RCC 7860 (cell line): ENCODE measurements around the gene GPER1.

Source experiments
- DNase-seq: peaks from one replicate; pipeline ENCODE4 v3.0.0-alpha.2; 2015; ENCODE audit warnings: low spot score
- FAIRE-seq: peaks from 2 replicates; lab custom pipeline; 2012; peaks lifted over from hg19 to GRCh38; lab: Jason Lieb, UNC

GPER1 gene

GRCh38 chr7:1086588-1087464 lies 1.1 kb upstream of the GPER1 start:
- DNase-seq (no peak), FAIRE-seq (no peak)

DNA sequence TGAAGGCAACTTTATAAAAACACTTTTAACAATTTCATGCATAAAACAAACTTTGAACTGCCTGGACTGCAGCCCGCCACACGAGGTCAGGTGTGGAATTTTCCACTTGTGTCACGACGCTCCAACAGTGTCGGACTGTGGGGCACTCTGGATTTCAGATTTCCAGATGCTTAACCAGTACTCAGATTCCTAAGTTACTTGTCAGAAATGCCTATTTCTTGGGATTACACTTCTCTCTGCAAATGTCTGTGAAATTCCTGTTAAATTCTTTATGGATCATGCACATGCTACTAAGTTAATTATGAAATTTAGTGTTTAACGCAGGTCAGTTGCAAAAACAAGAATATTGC lies 473 bp upstream of the GPER1 start:
- FAIRE-seq (no peak), DNase-seq (no peak)

- DNase-seq (no peak), FAIRE-seq (no peak)
Observed at GRCh38 chr7:1090236-1090635, 2.3 kb downstream of the GPER1 start.

GRCh38 chr7:1090686-1091643 lies 3.1 kb downstream of the GPER1 start:
- DNase-seq (no peak), FAIRE-seq (no peak)

DNA sequence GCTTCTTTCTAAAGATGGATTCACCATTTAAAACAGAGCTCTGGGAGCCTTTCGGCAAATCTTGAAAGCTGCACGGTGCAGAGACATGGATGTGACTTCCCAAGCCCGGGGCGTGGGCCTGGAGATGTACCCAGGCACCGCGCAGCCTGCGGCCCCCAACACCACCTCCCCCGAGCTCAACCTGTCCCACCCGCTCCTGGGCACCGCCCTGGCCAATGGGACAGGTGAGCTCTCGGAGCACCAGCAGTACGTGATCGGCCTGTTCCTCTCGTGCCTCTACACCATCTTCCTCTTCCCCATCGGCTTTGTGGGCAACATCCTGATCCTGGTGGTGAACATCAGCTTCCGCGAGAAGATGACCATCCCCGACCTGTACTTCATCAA lies 3.7 kb downstream of the GPER1 start:
- DNase-seq: no peak
- no peak for FAIRE-seq

DNA sequence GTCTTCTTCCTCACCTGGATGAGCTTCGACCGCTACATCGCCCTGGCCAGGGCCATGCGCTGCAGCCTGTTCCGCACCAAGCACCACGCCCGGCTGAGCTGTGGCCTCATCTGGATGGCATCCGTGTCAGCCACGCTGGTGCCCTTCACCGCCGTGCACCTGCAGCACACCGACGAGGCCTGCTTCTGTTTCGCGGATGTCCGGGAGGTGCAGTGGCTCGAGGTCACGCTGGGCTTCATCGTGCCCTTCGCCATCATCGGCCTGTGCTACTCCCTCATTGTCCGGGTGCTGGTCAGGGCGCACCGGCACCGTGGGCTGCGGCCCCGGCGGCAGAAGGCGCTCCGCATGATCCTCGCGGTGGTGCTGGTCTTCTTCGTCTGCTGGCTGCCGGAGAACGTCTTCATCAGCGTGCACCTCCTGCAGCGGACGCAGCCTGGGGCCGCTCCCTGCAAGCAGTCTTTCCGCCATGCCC lies 4.3 kb downstream of the GPER1 start:
- DNase-seq (no peak), FAIRE-seq (no peak)

- FAIRE-seq: no peak
Observed at GRCh38 chr7:1092806-1093501, 5.0 kb downstream of the GPER1 start.

GRCh38 chr7:1093502-1093843 lies 5.6 kb downstream of the GPER1 start:
- no peak for DNase-seq
- no peak for FAIRE-seq

More at GRCh38 chr7:1092806-1093501, 5.0 kb downstream of the GPER1 start:
- no peak for DNase-seq

DNA sequence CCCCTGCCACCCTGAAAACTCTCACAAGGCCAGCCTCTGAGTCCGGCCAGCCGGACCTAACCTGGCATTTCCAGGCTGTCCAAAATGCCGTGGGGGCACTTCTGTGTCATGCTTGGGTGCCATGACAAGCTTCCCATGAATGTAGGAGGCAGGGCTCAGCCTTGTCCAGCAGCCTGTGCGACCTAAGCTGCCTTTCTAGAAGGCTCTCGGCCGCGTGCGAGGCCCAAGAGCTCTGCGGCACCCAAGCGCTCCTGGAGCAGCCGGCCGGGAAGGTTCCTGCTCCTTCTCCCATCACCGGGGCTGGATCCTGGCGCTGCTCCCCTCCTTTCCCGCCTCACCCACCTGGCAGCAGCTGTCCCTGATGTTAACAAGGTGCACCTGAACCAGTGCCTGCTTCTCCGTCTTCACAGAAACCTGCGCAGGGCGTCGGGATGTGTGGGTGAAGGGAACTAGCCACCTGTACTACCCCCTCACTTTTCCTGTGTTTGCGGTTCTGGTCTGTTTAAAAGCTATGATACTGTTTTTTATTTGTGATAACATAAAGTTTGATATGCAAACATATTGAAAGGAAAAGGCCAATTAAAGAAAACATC lies 6.1 kb downstream of the GPER1 start:
- FAIRE-seq (no peak), DNase-seq (no peak)

DNA sequence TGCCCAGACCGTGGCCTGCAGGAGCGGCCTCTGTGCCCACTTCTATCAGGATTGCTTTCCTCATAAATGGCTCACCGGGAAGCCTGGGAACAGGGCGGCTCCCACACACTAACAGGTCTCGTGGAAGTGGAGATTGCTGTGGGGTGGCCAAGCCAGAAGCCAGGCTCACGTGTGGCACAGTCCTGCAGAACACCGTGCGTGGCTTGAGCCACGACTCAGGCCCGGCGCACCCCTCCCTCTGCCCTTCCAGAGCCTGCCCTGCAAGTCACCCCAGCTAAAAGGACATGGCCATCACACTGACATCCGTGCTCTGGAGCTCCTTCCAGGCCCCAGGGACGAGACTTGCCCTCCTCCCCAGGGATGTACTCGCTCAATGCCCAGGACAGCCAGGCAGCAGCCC lies 7.0 kb downstream of the GPER1 start:
- FAIRE-seq: no peak
- no peak for DNase-seq

GRCh38 chr7:1095621-1096155 lies 7.8 kb downstream of the GPER1 start:
- no peak for FAIRE-seq
- DNase-seq: no peak

- DNase-seq (no peak), FAIRE-seq (no peak)
Observed at GRCh38 chr7:1096156-1097119, 8.5 kb downstream of the GPER1 start.

GRCh38 chr7:1097120-1097504 lies 9.2 kb downstream of the GPER1 start:
- no peak for FAIRE-seq
- DNase-seq: no peak

- FAIRE-seq (no peak), DNase-seq (no peak)
Observed at GRCh38 chr7:1098243-1099153, 10.6 kb downstream of the GPER1 start.

- no peak for FAIRE-seq
- DNase-seq: no peak
Observed at GRCh38 chr7:1099154-1099542, 11.2 kb downstream of the GPER1 start.

- no peak for FAIRE-seq
- DNase-seq: no peak
Observed at GRCh38 chr7:1099637-1100036, 11.7 kb downstream of the GPER1 start.

DNA sequence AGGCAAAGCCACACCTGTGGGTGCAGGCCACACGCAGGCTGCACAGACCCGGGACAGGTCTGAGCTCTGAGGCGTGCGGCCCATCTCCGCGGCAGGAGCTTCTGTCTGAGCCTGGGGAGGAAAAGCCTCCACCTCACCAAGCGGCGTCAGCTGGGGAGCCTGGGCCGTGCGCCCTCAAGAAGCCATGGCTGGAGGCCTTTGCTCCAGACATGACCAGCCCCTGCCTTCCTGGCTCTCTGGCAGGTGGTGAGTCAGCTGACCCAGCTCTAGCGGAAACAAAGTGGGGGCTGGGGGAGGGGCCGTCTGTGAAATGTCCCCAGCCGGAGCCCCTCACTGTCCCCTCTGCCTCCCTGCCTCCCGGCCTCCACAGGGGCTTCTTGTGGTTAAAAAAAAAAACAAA lies 12.5 kb downstream of the GPER1 start:
- FAIRE-seq: no peak
- no peak for DNase-seq

GRCh38 chr7:1100834-1101562 lies 13.1 kb downstream of the GPER1 start:
- FAIRE-seq: no peak

More at GRCh38 chr7:1100834-1101562, 13.1 kb downstream of the GPER1 start:
- DNase-seq: no peak
